Measurements from ENCODE around the gene PPM1L.
A peak's percentile ranks its signal among the peaks of the same experiment; 100 is the strongest.

Gene PPM1L

DNA sequence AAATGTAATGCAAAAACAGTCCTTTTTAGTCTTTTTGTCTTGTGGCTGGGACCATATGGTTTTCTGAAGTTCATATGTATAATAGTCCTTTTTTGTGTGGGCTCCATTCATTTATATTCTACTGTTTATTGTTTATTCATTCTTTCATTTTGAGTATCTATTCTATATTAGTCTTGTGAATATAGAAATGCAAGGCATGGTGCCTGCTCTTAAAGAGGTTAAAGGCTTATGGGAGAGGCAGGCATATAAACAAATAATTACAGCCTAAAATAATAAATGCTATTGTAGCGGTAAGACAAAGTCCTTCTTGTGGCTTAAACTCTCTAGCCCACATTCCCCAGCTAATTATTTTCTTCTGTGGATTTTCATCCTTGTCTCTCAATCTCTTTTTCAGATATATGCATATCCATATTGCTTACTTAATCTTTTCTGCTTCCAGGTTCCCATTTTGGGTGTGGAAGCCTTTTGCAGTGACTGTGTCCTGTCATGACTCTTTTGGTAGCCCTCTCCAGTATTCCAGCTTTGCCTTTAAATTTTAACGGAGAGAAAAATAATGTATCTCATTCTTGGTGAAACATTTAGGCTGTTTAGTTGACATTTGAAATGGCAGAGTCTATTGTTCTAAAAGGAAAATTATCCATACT, 101.6 kb downstream of the PPM1L start:
- DNase-seq, result no peak

DNA sequence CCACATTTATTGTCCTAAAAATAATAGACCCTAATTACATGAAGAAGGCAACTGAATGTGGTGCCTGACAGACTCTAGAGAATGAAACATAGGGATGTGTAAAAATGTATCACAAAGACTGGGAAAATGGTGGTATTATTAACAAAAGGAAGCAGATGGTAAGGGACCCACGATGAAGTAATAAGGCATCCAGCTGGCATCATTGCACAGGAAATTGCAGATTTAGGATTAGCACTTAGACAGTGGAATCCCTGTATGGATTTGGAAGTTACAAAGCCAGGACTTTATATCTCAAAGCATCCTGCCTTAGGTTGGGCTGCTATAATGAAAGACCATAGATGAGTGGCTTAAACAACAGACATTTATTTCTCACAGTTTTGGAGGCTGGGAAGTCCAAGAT, 104.3 kb downstream of the PPM1L start:
- DNase-seq, result no peak

DNA sequence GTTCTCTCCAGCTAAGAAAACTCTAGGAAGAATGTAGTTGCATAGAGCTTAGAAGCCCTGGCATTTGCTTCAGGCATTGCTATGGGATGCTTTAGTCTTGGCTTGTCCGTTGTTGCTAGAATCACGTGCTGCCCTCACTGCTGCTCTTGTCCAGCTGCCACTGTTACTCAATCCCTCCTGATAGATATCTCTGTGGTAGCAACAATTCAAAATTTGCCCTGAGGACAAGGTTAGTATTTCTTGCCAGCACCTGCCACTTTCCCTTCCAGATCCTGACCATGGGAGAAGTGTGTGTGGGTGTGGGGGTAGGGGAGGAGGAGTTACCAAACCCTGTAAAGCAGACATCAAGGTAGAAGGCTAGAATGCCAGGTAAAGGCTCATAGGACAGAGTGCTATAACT, 113.8 kb downstream of the PPM1L start:
- DNase-seq, result no peak

DNA sequence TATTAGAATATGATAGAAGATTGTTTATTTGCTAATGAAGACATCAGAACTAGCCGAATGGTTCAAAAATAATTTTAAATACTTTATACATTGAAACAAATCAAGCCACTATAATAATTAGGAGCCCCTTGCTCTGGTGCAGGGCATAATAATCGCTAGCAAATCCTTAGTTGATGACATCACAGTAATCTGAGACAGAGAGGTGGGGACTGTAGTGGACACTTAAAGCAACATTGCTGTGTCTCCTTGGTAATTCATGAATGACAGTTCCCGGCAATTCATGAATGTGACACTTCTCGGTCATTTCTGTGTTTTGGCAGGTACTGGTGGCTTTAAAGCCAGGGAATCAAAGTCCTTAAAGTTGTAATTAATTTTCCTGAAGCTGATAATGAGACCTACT, 114.3 kb downstream of the PPM1L start:
- DNase-seq, result no peak

DNA sequence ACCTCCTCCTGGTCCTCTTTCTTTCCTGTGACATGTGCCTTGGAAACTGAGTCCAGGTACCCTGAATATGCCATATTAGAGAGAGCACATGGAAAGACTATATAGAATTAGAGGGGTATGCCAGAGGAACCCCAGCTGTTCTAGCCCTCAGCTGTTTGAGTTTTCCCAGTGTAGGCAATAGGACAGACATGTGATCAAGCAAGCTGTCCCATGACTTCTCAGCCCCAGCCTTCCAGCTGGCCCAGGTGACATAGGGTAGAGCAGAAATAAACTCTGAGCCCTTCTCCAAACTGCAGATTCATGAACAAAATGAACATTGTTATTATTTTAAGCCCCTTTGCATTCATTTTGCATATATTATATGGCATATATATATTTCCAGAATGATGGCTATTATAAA, 118.7 kb downstream of the PPM1L start:
- no peak for DNase-seq

DNA sequence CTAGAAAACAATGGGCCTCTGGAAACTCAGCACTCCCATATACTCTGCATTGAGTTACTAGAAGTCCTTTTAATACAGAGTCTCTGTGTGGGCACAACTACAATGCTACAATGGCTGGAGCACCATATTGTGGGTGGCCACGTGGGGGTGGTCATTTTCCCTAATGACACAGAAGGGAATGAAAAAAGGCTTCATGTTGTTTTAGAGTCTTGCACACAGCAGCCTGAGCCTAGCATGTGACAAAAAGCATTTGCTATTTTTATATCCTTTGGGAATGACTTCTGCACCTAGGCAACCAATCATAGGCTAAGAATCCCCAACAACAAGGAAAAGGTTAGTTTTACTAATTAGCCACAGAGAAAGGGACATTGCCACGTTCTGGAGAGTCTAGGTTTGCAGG, 120.6 kb downstream of the PPM1L start:
- DNase-seq, result no peak

DNA sequence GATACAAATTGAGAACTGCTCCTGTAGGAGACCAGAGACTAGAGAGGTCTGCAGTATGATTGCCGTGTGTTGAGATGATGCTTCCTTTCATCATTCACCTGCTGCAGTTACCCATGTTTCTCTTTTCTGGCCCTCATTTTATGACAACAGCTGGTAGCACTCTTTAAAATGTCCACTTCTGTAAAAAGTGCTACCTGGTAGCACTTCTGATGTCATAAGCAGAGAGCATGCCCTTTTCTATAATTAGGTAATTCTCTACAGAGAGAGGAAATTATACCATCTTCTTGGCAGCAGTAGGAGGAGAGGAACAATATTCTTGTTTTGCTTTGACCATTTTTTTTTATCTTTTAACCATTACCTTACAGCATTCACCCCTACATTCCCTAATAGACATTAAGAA, 123.8 kb downstream of the PPM1L start:
- no peak for DNase-seq

DNA sequence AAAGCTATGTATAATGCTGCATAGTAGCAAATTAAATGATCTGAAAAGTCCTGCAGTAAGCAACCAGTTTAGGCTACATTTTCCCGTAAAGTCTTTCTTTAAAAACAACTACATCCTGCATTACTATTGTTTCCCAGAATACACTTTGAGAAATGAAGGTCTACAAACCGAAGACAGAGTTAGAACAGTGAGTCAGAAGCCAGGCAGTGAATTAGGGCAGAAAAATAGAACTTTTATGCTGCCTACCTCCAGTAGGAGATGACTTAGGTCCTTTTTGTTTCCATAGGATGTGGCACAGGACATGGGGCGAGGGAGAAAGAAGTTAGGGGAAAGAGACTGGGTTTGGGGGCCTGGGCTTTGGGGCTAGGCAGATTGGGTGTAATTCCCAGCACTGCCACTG, 127.3 kb downstream of the PPM1L start:
- DNase-seq, result peak; percentile 5

DNA sequence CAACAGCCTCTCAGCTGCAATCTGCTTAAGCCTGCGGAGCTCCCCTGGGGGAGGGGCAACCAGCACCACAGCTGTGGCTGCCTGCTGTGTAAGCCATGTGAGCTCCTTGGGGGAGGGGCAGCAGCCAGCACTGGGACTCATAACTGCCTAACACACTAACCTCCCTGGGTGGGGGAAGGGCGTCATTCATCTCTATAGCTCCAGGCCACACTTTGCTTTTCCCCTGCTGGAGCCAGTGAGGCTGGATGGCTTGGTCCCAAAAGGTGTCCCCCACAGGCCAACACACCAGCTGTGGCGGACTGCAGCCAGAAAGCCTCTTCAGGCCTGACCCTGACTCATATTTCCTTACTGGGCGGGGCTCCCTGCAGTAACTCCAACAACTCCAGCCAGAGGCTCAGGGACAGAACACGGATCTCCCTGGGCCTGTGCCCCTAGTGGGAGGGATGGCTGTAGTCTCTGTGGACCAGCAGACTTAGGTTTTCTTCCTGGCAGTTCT, 129.8 kb downstream of the PPM1L start:
- DNase-seq, result peak; percentile 64

DNA sequence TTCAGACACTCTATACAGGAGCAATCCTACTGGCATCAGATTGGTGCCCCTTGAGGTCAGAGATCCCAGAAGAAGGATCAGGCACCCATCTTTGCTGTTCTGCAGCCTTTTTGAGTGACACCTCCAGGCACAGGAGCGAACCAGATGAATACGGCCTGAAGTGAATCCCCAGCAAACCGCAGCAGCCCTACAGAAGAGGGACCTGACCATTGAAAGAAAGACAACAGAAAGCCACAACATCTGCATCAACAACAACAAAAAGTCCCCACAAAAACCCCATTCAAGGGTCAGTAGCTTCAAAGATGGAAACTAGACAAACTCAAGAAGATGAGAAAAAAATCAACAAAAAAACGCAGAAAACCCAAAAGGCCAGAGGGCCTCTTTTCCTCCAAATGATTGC, 130.4 kb downstream of the PPM1L start:
- DNase-seq, result no peak

DNA sequence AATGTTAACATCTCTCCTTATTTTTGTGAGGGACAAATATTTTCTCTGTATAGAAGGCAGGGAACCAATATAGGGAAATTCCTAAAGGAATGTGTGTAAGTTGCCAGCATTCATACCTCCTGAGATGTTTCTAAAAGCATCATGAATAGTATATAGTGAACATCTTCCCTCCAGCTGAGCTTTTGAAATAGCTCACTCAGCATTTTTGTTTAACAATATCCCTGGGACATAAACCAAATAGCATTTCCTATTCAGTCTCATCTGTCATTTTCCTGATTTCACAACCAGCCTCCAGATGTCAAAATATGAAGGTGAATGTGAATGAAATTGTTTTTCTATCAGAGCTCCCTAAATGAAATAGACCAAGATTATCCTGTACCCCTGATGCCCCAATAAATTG, 137.2 kb downstream of the PPM1L start:
- DNase-seq, result no peak

DNA sequence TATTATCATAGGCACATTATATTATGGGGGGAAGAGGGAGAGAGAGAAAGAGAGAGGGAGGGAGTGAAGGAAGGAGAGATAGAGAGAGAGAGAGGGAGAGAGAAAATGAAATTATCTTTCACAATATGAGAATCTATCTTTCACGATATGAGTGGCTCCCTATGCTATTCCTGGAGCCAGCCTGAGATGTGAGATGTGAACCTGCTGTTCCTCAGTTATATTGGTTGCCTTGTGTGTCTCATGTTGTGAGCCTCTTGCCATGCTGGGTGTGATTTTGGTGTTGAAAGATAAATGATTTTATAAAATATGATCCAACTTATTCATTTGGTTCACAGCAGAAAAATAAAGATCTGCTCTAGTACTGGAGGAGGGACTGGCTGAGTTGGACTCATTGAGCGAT, 148.7 kb downstream of the PPM1L start:
- DNase-seq, result no peak

DNA sequence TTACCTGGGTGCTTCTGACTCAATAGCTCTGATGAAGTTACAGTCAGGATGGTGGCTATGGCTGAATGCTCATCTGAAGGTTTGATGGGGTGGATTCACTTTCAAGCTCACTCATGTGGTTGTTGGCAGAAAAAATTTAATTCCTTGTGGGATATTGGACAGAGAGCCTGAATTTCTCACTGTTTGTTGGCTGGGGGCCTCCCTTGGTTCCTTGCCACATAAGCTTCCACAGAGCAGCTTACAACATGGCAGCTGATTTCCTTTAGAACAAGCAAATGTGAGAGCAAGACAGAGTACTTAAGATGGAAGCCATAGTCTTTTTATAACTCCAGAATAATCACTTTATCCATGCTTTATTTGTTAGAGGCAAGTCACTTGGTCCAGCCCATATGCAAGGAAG, 150.6 kb downstream of the PPM1L start:
- no peak for DNase-seq

DNA sequence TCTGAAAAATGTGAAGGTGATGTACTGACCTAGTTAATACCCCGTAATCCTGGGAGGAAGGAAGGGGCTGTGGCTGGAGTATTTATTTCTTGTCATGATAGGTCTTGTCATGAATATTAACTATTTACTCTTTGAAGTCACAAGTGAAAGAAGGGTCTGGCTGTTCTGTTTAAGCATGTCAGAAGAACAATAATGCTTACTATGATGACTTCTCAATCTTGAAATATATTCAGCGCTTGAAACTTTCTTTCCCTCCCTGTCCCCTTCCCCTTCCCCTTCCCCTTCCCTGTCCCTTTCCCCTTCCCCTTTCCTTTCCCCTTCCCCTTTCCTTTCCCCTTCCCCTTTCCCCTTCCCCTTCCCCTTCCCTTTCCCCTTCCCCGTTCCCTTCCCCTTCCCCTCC, 153.9 kb downstream of the PPM1L start:
- no peak for DNase-seq

DNA sequence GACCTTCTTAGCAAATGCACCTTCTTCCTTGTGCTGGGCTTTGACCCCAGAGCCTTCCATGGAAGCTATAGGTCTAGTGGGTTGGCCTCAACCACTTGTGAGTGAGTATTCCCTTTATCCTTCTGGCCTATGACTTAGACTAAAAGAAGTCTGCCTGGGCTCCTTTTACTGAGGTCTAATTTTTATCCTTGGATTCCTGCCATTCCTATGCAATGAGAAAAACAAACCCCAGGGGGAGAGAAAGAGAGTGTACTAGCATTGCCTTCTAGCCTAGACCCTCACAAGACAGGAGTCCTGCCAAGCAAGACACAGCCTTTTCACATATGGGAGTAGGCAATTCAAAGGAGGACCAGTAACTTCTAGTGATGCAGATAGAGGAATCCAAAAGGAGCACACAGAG, 155.4 kb downstream of the PPM1L start:
- peak; percentile 66 for DNase-seq

DNA sequence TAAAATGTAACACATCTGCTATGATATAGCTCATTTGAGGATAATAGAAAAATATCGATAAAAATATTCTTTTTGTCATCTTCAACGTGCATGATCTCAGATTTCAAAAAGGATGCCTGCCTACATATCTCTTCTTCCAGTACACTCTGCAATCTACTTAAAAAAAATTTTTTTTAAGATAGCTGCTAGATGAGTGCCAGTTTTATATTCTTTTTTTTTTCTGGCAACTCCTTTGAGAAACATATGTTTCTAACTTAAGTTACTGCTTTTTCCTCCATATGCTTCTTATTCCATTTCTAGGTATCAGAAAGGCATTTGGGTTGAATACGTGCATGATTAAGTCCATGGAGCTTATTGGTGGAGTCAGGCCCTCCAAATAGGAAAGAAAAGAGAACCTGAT, 160.4 kb downstream of the PPM1L start:
- DNase-seq, result no peak

DNA sequence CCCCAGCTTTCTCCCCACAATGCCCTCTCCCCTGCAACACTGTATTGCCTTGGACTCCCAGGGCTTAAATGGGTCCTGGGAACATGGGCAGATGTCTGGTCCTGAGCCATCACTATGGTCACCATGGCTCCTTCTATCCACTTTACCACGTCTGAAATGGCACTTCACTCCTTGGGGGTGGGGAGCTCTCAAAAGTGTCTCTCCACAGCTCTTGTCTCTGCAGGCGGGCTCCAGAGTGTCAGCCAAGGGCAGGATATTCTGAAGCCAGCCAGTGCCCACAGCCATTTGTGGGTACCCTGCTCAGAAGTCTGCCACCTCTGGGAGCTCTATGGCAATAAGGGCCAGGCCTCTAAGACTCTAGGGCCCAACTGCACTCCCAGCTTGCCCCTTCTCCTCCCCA, 163.9 kb downstream of the PPM1L start:
- DNase-seq, result no peak

DNA sequence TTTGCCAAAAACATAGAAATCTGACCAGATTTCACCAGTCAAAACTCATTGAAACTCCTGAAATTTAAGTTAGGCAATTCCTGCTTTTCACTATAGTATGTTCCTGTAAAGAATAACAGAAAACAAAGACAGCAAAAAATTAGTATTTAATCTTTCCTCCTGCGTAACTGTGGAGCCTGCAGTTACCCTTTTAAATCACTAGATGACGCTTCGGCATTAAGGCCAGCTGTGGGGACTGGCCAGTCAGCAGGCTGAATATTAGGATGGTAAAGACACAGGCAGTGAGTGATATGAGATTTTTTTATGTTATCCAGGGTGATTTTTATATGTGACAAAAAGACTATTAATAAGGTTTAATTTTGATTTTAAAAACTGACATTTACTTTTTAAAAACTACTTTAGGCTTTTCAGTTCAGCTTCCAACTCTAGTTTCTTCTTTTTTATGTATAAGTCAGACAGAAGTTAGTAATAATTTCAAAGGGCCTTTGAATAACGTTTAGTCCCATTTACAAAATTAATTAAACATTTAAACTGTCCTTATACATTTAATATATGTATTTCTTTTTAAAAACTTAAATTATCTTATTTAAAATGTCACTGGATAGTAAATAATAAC, 165.1 kb downstream of the PPM1L start:
- peak; percentile 56 for DNase-seq

DNA sequence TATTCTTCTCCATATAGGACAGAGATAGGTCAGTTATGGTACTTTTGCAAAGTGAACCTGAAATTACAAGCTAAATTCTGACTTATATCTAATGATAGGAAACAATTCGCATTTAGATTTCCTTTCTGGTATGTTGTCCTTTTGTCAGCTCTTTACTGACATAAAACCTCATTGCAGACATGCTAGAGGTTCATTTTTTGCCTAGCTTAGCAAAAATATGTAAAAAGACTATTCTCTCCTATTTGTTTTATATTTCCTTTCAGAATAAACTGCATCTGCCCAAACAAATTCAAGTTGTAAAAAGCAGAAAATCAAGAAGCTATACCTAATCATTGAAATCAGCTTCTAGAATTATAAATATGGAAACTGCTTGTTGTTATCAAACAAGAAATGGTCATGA, 168.7 kb downstream of the PPM1L start:
- no peak for DNase-seq

DNA sequence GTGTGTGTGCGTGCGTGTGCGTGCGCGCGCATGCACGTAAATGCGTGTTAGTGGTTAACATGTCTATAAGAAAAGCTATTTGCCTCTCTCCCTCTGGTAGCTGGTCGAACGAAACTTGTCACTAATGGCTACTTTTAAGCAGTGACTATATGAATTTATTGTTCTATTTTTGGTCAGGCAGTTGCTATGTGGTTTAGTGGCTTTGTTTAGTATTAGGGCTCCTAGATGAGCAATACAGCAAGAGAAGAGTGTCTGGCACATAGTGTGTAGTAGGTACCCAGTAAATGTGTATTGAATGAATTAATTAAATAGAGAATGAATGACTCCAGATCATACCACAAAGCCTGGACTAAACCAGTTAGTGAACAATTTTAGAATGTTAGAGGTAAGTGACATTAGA, 171.6 kb downstream of the PPM1L start:
- DNase-seq, result no peak

DNA sequence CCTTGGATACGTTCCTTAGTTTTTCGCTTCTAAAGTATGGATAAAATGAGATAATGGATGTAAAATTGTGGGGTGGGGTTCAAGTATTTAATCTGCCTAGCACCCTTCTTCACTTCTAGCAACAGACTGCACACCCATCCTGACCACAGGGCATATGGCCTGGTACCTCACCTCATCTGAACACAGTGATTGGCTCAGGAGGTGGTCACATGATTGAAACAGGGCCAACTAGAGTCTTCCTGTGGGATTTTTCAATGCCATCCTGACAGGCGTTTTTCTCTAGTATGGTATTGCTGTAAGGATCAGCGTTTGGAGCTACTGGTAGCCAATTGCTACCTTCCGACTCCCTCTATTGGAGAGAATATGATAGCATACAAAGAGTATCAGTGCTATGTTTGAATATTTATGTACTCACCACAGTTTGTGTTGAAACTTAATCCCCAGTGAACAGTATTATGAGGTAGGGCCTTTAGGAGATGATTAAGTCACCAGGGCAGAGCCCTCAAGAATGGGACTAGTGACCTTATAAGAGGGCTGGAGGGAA, 172.2 kb downstream of the PPM1L start:
- no peak for DNase-seq

DNA sequence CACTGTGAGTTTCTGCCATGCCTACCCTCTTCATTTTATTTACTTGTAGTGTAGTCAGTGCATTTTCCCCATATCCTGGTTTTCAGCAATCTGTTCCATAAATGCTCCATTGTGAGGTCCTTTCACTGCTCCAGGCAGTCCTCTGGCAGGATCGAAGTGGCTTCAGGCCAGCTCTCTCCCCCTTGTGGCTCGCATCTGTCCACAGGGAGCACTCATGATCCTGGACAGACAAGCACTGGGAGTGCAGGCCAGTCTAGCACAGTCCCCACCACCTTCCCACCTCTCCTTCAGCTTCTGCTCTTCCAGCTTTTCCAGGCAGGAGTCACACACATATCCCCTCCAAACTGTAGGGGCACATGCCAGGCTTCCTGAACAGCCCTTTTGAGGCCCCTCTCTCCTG, 173.6 kb downstream of the PPM1L start:
- peak; percentile 21 for DNase-seq

DNA sequence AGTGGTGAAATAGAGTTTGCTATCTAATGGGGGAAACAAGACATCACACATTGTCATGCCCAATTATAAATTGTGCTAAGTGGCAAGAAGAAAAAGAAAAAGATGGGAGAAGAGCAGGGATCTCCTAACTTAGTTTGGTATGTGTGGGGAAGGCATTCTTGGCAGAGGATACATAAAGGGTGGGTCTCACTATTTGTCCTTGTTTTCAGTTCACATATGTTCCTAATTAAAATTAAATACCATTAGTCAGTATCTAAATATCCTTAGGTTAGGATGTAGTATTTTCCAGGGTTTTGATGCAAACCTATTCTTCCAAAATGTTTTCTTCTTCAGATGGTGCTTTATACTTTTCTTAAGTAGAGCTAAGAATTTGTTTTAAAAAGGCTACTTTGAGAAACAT, 175.4 kb downstream of the PPM1L start:
- DNase-seq, result peak; percentile 80

DNA sequence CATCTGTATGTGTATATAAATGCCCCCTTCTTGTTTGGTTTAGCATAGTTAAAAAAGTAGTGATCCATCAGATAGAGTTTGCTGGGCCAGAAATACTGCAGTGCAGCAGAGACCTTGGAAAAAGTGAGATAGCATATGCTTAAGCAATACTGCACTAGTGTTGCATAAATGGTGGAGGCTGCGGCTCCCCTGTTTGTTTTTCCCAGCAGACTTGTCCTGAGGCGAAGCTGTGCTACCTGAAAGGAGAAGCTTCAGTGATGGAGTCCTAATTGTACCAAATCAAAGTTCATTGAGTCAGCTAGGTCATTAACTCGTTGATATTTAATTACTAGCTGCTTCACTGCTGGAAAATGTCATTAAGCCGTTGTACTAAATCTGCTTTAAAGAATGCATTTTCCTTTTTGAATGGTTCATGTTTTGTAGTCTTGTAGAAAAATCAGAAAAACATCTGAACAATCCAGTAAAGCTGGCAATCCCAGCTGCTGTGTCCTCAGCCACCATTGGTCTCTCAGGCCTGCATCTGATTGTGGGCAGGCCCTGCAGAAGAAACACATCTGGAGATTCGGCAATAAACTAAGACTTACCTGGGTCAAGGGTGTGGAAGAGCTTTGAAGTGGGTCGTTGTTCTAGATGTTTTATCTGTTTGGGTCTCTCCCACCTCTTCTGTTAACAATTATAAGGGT, 179.5 kb downstream of the PPM1L start:
- no peak for DNase-seq
